ENCODE measurements around the gene TTLL6.

- no peak for TF ChIP-seq CTCF (IDR thresholded peaks at IDR 0.05; ENCODE audit: low read depth, low read length, poor library complexity, severe bottlenecking)
- no peak for TF ChIP-seq EZH2phosphoT487 (IDR thresholded peaks at IDR 0.05; ENCODE audit: borderline replicate concordance, low read length)
Measured at GRCh38 chr17:48767263-48767774, 49.7 kb downstream of the TTLL6 start.

Measured in DOHH2 (cell line).